HCT116 (cell line): ENCODE measurements around the gene BRPF3. TPM values are rescaled to one million over a fixed set of nuclear protein-coding genes. Genes with fewer than 3 reads are reported as not detected.

ENCODE experiments used
- ATAC-seq: fragments of 200-7000 bp; cut with Tn5 transposase; 2 replicates; pipeline ENCODE4 v1.9.1; 2020; ENCODE audit warnings: mild to moderate bottlenecking, moderate library complexity
- BruUV-seq: library from RNA; stranded (reverse); fragments of 400-500 nt; replicated peaks from 2 replicates; lab custom pipeline; 2021; lab: Mats Ljungman, UMichigan
- CTCF ChIA-PET: fragments of 300-600 bp; sonication (Branson Sonifier 250); formaldehyde crosslinking; loops from one replicate; lab custom pipeline; 2021; ENCODE audit warnings: antibody characterized with exemption; lab: Charles Lee
- POLR2A ChIA-PET: fragments of 300-600, 350-600 bp; sonication (Branson Sonifier 250); formaldehyde crosslinking; loops from one replicate; lab custom pipeline; 2021; ENCODE audit warnings: antibody characterized with exemption; lab: Charles Lee
- RAD21 ChIA-PET, 2 experiments: fragments of 300-600 bp; sonication (Branson Sonifier 250); formaldehyde crosslinking; loops; one replicate each; lab custom pipeline; 2023; ENCODE audit warnings: low total read pairs in 2 of 2; ENCODE audit not compliant: uncharacterized antibody in 2 of 2, unreplicated experiment in 2 of 2, low non-redundant PET in 1 of 2; lab: Charles Lee
- DNase-seq: peaks from one replicate; pipeline ENCODE4 v3.0.0-alpha.2; 2010; ENCODE audit warnings: low read depth, low spot score
- H2AFZ ChIP-seq: fragments of 200-600 bp; shearing (Covaris generic), sonication (generic); 2 replicates; pipeline ENCODE4 v1.6.1; 2017; ENCODE audit warnings: low read depth, mixed run types, mixed read lengths, antibody characterized with exemption, low read length; ENCODE audit not compliant: poor library complexity, severe bottlenecking
- H3K27ac ChIP-seq: 2 replicates; pipeline ENCODE4 v1.5.1; 2012; ENCODE audit warnings: low read depth, low read length
- H3K27me3 ChIP-seq: fragments of 200-600 bp; sonication (generic); 2 replicates; pipeline ENCODE4 v1.6.1; 2016; ENCODE audit warnings: mixed run types, low read length, mixed read lengths; ENCODE audit not compliant: insufficient read depth
- H3K36me3 ChIP-seq, 2 experiments: fragments of 200-500 bp in 1 of 2; fragments of 200-600 bp in 1 of 2; sonication (Bioruptor generic) in 1 of 2; sonication (generic) in 1 of 2; 2 replicates each; pipeline versions ENCODE4 v1.5.1 to v1.6.1; 2014 to 2016; ENCODE audit warnings: low read length in 2 of 2, inconsistent platforms in 1 of 2, mixed read lengths in 1 of 2, mixed run types in 1 of 2; ENCODE audit not compliant: insufficient read depth in 2 of 2, control insufficient read depth in 1 of 2
- H3K4me1 ChIP-seq, 2 experiments: fragments of 200-600 bp in 1 of 2; sonication (generic) in 1 of 2; 2 replicates each; pipeline versions ENCODE4 v1.5.1 to v1.6.1; 2012 to 2017; ENCODE audit warnings: low read length in 2 of 2, inconsistent platforms in 1 of 2, mild to moderate bottlenecking in 1 of 2, mixed read lengths in 1 of 2, mixed run types in 1 of 2, moderate library complexity in 1 of 2; ENCODE audit not compliant: insufficient read depth in 2 of 2, control insufficient read depth in 1 of 2
- H3K4me2 ChIP-seq: fragments of 200-600 bp; sonication (generic); 2 replicates; pipeline ENCODE4 v1.6.1; 2017; ENCODE audit warnings: mixed run types, low read length, mixed read lengths
- H3K4me3 ChIP-seq, 2 experiments: fragments of 200-600 bp in 1 of 2; sonication (generic) in 1 of 2; replicated peaks in 1 of 2; 2 replicates each; pipeline ENCODE4 v1.5.1; 2011 to 2016; ENCODE audit warnings: low read length in 2 of 2, control low read depth in 1 of 2, low read depth in 1 of 2, mild to moderate bottlenecking in 1 of 2, mixed read lengths in 1 of 2, mixed run types in 1 of 2
- H3K79me2 ChIP-seq: fragments of 200-600 bp; sonication (generic); 2 replicates; pipeline ENCODE4 v1.6.1; 2017; ENCODE audit warnings: mild to moderate bottlenecking, mixed run types, low read length, moderate library complexity, mixed read lengths; ENCODE audit not compliant: insufficient read depth
- H3K9ac ChIP-seq: fragments of 200-600 bp; sonication (generic); 2 replicates; pipeline ENCODE4 v1.6.1; 2016; ENCODE audit warnings: low read length, mixed read lengths
- H3K9me2 ChIP-seq: fragments of 200-600 bp; sonication (generic), shearing (Covaris generic); 2 replicates; pipeline ENCODE4 v1.6.1; 2017; ENCODE audit warnings: mixed run types, mild to moderate bottlenecking, moderate library complexity; ENCODE audit not compliant: insufficient read depth
- H3K9me3 ChIP-seq, 2 experiments: fragments of 200-500 bp in 1 of 2; fragments of 200-600 bp in 1 of 2; sonication (Bioruptor generic) in 1 of 2; sonication (generic) in 1 of 2; 2 replicates each; pipeline ENCODE4 v1.6.1; 2014 to 2017; ENCODE audit warnings: low read length in 2 of 2, mixed read lengths in 2 of 2, inconsistent platforms in 1 of 2, low read depth in 1 of 2, mild to moderate bottlenecking in 1 of 2, mixed run types in 1 of 2, moderate library complexity in 1 of 2; ENCODE audit not compliant: control insufficient read depth in 1 of 2, insufficient read depth in 1 of 2
- H4K20me1 ChIP-seq: fragments of 200-600 bp; sonication (generic), shearing (Covaris generic); 2 replicates; pipeline ENCODE4 v1.6.1; 2017; ENCODE audit warnings: mixed run types, mild to moderate bottlenecking, moderate library complexity; ENCODE audit not compliant: insufficient read depth
- ATF3 ChIP-seq: IDR thresholded peaks from 2 replicates; pipeline ENCODE4 v1.6.1; 2012
- CBX3 ChIP-seq: IDR thresholded peaks from 2 replicates; pipeline ENCODE4 v1.6.1; 2012; ENCODE audit warnings: low read depth
- CEBPB ChIP-seq: IDR thresholded peaks from 2 replicates; pipeline ENCODE4 v1.6.1; 2012; ENCODE audit warnings: low read depth
- EGR1 ChIP-seq: IDR thresholded peaks from 2 replicates; pipeline ENCODE4 v1.6.1; 2012; ENCODE audit warnings: low read depth
- ELF1 ChIP-seq: IDR thresholded peaks from 2 replicates; pipeline ENCODE4 v1.6.1; 2012; ENCODE audit warnings: low read depth, borderline replicate concordance
- EZH2 ChIP-seq: fragments of 200-600 bp; sonication (generic); IDR thresholded peaks from 2 replicates; pipeline ENCODE4 v1.6.1; 2017; ENCODE audit warnings: antibody characterized with exemption, mixed run types
- FOSL1 ChIP-seq: IDR thresholded peaks from 2 replicates; pipeline ENCODE4 v1.6.1; 2012; ENCODE audit warnings: low read depth
- JUND ChIP-seq: IDR thresholded peaks from 2 replicates; pipeline ENCODE4 v1.6.1; 2012
- POLR2A ChIP-seq: IDR thresholded peaks from 2 replicates; pipeline ENCODE4 v1.7.0; 2011; ENCODE audit warnings: borderline replicate concordance; ENCODE audit not compliant: insufficient read depth, insufficient read length; ENCODE audit errors: extremely low read depth
- POLR2AphosphoS5 ChIP-seq: IDR thresholded peaks from 2 replicates; pipeline ENCODE4 v1.6.1; 2011; ENCODE audit warnings: mild to moderate bottlenecking, low read depth, low read length, moderate library complexity
- RAD21 ChIP-seq: IDR thresholded peaks from 2 replicates; pipeline ENCODE4 v1.6.1; 2012; ENCODE audit warnings: low read depth, mild to moderate bottlenecking
- TCF7L2 ChIP-seq: IDR thresholded peaks from 2 replicates; pipeline ENCODE4 v1.7.0; 2011; ENCODE audit warnings: borderline replicate concordance, inconsistent platforms; ENCODE audit not compliant: insufficient read depth, insufficient read length; ENCODE audit errors: extremely low read depth
- YY1 ChIP-seq: IDR thresholded peaks from 2 replicates; pipeline ENCODE4 v1.6.1; 2011; ENCODE audit warnings: low read length, low read depth, moderate library complexity, mild to moderate bottlenecking; ENCODE audit not compliant: insufficient replicate concordance; ENCODE audit errors: extremely low read depth
- ZFX ChIP-seq: fragments of 450-650 bp; IDR thresholded peaks from 2 replicates; pipeline ENCODE4 v1.6.1; 2017
- ZNF274 ChIP-seq: fragments of 200-500 bp; sonication (Bioruptor generic); IDR thresholded peaks from 2 replicates; pipeline ENCODE4 v1.6.1; 2014; ENCODE audit warnings: mild to moderate bottlenecking, low read depth, low read length, inconsistent platforms
- intact Hi-C: fragments of 100-400 bp; cut with micrococcal nuclease; formaldehyde crosslinking; loops from 2 replicates; pipeline ENCODE4 v1.10.0; 2022
- total RNA-seq: library from RNA; stranded (reverse); gene quantifications from one replicate; pipeline ENCODE4 v1.2.1, GENCODE V29; 2021; ENCODE audit not compliant: unreplicated experiment
- TF ChIP-seq, protein P1 (sequence below): IDR thresholded peaks from 2 replicates; pipeline ENCODE4 v1.6.1; 2012
- TF ChIP-seq, protein P2 (sequence below): IDR thresholded peaks from 2 replicates; pipeline ENCODE4 v1.6.1; 2011; ENCODE audit warnings: mild to moderate bottlenecking, low read length, moderate library complexity; ENCODE audit not compliant: insufficient replicate concordance; ENCODE audit errors: extremely low read depth

BRPF3 gene
- total RNA-seq, 1 experiment from 2014 or later: 20.3 TPM

DNA sequence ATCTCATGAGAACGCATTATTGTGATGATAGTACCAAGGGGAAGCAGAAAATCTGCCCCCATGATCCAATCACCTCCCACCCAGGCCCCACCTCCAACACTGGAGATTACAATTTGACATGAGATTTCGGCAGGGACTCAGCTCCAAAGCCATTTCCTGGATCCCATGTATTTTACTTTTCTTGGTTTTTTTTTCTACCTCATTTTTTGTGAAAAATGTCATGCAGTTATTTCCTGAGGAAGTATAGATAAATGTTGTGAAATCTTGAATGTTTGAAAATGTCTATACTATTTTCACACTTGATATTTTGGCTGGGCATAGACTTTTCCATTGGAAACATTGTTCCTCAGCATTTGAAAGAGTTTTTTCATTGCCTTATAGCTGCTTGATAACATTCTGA, 9.1 kb upstream of the BRPF3 start:
- no peak overlapping the region for H3K4me3 ChIP-seq
- ChIA-PET RAD21 (no interaction called here), CTCF (no interaction called here), POLR2A (no interaction called here)
- BruUV-seq: no TSS peak
- intact Hi-C loops: no loop called here
- no peak for DNase-seq
- H3K27me3 ChIP-seq: no peaks in the 10 kb centered on the region
- H3K9me2 ChIP-seq: no peaks in the 10 kb centered on the region
- no peak overlapping the region for H3K9ac ChIP-seq
- no peak overlapping the region for H3K27ac ChIP-seq
- no peaks in the 10 kb centered on the region for H3K79me2 ChIP-seq
- no peaks in the 10 kb centered on the region for H3K4me1 ChIP-seq
- H4K20me1 ChIP-seq: no peaks in the 10 kb centered on the region
- TF ChIP-seq, protein P1, sequence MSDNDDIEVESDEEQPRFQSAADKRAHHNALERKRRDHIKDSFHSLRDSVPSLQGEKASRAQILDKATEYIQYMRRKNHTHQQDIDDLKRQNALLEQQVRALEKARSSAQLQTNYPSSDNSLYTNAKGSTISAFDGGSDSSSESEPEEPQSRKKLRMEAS: no peak
- TF ChIP-seq YY1 (no peak), CBX3 (no peak), EZH2 (no peak), RAD21 (no peak)
- TF ChIP-seq, all 23 proteins: peak for 0
- no peak for ATAC-seq
- H3K9me3 ChIP-seq: no peaks in the 10 kb centered on the region
- H3K4me2 ChIP-seq: no peak overlapping the region
- H3K36me3 ChIP-seq: no peaks in the 10 kb centered on the region
- no peak overlapping the region for H2AFZ ChIP-seq

DNA sequence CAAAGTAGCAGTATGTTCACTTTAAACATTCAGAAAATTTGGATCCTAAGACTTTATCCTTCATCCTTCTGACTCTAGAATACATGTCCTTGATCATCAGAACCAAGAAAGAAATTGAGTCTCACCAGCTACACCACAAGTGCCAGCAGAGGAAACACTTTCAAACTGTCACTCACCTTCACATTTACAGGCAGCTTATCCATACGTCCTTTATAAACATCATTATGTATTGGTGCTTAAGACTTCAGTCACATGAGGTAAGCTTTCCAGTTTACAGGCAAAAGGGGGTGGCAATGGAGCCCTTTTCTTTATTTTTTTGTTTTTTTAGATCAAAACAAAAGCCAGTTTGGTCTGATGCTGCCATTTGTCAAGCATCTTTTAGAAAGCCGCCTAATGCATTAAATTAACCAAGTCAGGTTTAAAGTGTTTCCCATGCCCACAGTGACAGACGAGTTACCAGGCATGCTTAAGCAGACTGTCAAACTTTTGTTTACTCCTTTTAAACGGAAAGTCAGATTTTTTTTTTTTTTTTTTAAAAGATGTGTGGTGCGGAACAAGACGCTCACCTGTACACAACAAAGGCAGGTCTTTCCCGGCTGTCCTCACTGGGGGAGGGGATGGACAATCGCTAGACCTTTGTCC, 952 bp upstream of the BRPF3 start:
- H3K4me2 ChIP-seq: peak overlapping the region; percentile 91
- H3K27me3 ChIP-seq: no peaks in the 10 kb centered on the region
- H3K9me2 ChIP-seq: no peaks in the 10 kb centered on the region
- H3K27ac ChIP-seq: peak overlapping the region; percentile 75; the same call in 1 of the 2 replicates
- CTCF ChIA-PET: interaction anchor here (1.2 kb wide), 1 partner anchor 13 kb away, joined by 3 read pairs; no protein-coding TSS in a partner anchor
- DNase-seq (no peak), ATAC-seq (peak; percentile 8)
- no peak overlapping the region for H2AFZ ChIP-seq
- RAD21 ChIA-PET: no interaction called here
- intact Hi-C loops: loop anchor here (2.0 kb wide), 2 partner anchors 65 to 169 kb away; partner anchors contain the start of genes MAPK13 and MAPK14
- POLR2A ChIA-PET: interaction anchor here (0.7 kb wide), 1 partner anchor 72 kb away, joined by 3 read pairs; no protein-coding TSS in a partner anchor
- no peaks in the 10 kb centered on the region for H3K9me3 ChIP-seq
- H3K36me3 ChIP-seq: peaks cover 2 to 12% of the 10 kb centered on the region in 2 experiments; a peak in 2 of 4 replicates
- H3K79me2 ChIP-seq: peaks cover 18% of the 10 kb centered on the region
- peak overlapping the region; percentile 53 to 70 for H3K4me3 ChIP-seq
- peak overlapping the region; percentile 70 for H3K9ac ChIP-seq
- TSS peak; percentile 53 for BruUV-seq
- peaks cover 5 to 17% of the 10 kb centered on the region in 2 experiments; a peak in 3 of 4 replicates for H3K4me1 ChIP-seq
- H4K20me1 ChIP-seq: no peaks in the 10 kb centered on the region
- TF ChIP-seq POLR2A: no peak
- TF ChIP-seq, protein P1: no peak
- no peak for TF ChIP-seq ZNF274
- no peak for TF ChIP-seq ELF1
- no peak for TF ChIP-seq TCF7L2
- no peak for TF ChIP-seq EGR1
- no peak for TF ChIP-seq POLR2AphosphoS5
- TF ChIP-seq FOSL1: no peak
- TF ChIP-seq JUND: no peak
- TF ChIP-seq CEBPB: no peak
- TF ChIP-seq ZFX: no peak
- TF ChIP-seq, protein P2, sequence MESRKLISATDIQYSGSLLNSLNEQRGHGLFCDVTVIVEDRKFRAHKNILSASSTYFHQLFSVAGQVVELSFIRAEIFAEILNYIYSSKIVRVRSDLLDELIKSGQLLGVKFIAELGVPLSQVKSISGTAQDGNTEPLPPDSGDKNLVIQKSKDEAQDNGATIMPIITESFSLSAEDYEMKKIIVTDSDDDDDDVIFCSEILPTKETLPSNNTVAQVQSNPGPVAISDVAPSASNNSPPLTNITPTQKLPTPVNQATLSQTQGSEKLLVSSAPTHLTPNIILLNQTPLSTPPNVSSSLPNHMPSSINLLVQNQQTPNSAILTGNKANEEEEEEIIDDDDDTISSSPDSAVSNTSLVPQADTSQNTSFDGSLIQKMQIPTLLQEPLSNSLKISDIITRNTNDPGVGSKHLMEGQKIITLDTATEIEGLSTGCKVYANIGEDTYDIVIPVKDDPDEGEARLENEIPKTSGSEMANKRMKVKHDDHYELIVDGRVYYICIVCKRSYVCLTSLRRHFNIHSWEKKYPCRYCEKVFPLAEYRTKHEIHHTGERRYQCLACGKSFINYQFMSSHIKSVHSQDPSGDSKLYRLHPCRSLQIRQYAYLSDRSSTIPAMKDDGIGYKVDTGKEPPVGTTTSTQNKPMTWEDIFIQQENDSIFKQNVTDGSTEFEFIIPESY: no peak
- no peak for TF ChIP-seq ATF3
